HG03442 (cell line): ENCODE data around the gene SUSD1.
A peak's percentile ranks its signal among the peaks of the same experiment; 100 is the strongest.
"Not testable (repeated sequence)": the region's sequence is repeated elsewhere in the genome, so short reads cannot be mapped to it uniquely, and the experiment has no call there.

Experiments
- ATAC-seq: cut with Tn5 transposase; IDR thresholded peaks from one replicate; pipeline ENCODE4 v1.9.1; 2021; ENCODE audit warnings: mild to moderate bottlenecking, moderate library complexity; ENCODE audit not compliant: unreplicated experiment

SUSD1 gene

DNA sequence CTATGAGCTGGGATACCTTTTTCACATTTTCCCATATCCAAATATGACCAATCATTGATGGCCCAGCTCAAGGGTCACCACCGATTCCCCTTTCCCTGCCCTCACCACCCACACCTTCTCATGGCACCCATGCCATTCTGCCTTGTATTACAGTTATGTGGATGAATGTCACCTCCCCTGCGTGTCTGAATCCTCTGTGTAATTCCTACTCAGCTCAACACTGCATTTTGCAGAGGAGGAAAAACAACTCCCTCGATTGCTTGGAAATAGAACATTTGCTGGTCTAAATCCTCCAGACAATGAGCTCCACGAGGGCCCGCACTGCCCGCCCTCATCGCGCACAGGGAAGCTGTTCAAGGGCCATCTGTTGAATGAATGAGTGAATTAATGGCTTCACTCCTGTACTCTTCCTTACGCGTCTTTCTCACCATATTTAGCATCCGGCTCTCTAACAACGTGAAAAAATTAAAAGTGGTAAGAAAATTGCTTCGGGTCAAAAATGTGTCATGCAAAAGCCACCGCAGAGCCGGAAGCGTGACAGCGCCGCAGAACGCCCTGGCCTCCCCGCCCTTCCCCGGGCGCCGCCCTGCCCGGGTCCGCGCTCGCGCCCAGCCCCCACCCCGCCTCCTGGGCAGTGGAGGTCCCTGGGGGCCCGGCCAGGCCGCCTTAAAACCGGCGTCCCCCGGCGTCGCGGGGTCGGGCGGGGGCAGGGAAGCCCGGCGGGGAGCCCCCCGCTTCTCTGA lies 704 bp downstream of the SUSD1 start:
- ATAC-seq: peak; percentile 78

DNA sequence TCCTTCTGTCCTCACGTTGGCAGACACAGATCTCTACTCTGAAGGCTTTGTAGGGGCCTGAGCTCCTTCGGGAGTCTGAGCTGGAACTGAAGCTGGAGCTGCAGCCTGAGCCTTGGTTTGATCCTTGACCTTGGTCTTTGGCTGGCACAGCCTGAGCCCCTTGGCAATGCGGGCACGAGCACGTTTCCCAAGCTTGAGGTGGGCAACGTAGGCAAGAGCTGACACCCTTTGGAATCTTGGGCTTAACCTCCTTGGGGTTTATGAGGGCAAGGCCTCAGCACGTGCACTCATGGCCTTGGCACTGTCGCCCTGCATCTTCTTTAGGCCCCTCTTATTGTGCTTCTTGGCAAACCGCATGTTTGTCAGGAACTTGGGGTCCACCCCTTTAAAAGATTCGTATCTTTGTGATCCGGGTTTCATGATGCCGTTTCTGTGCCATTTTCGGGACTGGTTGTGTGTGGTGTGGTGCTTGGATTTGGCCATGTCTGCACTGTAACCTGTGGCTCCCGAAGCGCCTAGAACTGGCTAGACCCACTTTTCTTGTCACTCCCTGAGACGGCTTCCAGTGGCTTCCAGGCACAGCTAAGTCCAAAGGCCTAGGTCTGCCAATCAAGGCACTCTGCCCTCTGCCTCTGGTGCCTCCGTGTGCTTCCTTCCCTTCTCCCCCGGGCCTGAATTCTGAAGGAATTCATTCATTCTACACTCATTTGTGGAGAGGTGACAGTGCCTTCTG lies 1.4 kb downstream of the SUSD1 start:
- no peak for ATAC-seq

DNA sequence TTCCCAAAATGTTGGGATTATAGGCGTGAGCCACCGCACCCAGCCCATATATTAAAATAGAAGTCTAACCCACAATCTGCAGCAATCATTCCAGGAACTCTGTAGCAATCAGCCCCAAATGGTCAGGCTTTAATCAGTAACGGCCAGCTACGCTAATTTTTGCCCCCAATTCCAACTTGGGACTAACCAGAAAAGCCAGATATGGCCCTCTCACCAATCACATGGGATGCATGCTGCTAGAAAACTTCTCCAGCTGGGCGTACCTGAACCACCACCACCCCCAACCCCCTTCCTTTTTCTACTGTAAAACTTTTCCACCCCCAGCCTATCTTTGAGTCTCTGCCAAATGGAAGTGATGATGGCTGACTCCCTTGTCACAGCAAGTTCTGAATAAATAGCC lies 4.1 kb downstream of the SUSD1 start:
- no peak for ATAC-seq

DNA sequence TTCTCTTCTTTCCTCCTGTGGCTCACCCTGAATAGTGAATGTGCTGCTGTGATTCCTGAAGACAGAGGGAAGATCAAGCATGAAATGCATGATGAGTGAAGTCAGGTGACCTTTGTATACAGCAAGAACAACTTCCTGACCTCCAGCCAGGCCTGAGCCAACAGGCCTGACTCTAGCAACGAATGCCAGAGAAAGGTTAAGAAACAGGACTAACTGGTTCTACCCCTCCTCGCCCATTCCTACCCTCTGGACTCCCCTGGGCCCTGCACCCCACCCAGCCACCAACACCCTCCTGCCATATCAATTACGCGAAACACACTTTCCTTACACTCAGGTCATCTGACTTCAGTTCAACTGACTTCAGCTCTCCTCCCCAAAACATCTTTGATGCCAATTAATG lies 4.9 kb downstream of the SUSD1 start:
- ATAC-seq: no peak

DNA sequence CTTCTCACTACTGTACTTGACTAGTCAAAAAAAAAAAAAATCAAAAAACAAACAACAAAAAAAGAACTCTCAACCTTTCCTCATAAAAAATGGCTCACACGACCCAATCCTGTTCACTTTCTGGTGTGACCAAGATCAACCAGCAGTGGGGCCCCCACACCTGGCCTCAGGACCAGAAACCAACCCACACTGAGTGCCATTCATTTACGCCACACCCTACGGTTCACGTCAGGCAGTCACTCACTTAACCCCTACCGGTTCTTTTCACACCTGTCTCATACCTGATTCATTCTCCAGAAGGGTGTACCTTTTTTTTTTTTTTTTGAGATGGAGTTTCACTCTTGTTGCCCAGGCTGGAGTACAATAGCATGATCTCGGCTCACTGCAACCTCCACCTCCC lies 5.7 kb downstream of the SUSD1 start:
- ATAC-seq: no peak

DNA sequence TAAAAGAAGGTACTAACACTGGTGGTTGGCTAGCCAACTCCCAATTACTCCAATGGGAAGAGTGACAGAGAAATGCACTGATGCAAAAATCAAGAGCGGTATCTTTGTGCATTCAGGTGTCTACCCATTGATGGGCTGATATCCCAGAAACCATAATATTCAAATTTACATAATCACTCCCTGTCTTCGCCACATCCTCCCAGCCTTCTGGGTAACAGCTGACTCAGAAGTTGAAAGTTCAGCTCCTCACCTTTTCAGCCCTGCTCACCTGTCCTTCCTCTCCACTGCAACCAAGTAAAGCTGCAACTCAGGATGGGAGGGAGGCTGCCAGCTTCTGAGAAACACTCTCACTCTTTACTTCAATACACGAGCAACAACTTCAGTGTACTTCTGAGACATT lies 6.9 kb downstream of the SUSD1 start:
- ATAC-seq: no peak

DNA sequence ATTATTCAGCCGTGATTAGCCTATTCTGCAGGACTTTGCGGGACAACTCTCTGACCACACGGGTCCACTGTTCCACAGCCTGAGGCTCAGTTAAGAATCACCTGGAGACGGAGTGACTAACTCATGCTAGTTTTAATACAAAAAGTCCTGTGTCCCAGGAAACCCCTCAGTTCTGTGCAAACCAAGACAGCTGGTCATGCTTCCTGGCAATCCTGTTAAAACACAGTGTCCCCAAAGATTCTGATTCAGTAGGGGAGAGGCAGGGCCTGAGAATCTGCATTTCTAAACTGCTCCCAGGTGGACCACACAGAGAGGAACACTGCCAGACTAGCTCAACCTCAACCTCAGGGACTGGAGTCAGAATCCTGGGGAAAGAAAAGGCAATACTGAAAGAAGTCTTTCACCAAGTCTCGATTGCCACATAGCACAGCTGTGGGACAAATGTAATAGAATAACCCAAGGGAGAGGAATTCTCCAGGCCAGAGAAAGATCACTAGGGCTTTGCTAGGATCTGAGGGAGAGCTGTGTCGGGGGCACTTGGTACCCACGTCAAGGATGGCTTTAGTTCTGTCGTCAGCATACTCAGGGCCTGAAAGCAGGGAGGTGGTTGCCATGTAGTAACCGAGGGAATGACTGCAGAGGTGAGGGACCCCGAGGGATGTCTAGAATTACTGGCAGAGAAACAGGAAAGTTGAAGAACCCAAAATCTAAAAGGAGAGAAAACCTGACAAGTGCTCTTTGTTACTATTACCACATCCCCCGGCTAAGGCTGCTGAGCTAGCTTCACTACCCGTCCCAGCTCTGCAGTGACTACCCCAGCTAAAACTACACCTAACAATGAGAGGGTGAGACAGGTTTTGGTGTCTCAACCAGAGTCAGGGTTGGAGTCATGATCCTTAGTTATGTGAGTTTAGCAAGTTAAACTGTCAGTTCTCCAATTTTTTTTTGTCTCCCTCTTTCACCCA lies 8.6 kb downstream of the SUSD1 start:
- ATAC-seq: no peak

DNA sequence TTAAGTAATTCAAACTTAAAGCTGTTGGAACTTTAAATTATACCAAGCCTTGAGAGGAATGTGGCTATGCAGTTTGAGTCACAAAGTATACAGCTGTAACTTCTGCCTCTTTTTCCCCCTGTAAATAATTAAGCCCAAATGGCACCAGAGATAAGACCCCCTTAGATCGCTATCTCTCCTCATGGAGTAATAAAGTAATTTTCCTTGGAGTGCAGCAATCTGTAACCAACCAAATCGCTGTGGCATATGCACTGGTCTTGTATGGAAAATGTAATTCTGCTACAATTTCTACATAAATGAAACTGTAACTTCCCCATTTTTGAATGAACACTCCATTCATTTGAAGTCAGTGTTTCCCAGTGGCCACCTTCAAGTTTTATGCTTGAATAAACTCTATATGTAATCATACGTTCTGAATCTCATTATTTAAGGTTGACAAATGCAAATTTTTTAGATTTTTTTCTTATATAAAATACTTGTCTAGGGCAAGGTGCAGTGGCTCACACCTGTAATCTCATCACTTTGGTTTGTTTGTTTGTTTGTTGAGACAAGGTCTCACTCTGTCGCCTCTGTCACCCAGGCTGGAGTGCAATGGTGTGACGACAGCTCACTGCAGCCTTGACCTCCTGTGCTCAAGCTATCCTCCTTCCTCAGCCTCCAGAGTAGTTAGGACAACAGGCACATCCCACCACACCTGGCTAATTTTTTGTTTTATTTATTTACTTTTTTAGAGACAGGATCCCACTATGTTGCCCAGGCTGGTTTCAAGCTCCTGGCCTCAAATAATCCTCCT lies 12.3 kb downstream of the SUSD1 start:
- ATAC-seq: no peak

DNA sequence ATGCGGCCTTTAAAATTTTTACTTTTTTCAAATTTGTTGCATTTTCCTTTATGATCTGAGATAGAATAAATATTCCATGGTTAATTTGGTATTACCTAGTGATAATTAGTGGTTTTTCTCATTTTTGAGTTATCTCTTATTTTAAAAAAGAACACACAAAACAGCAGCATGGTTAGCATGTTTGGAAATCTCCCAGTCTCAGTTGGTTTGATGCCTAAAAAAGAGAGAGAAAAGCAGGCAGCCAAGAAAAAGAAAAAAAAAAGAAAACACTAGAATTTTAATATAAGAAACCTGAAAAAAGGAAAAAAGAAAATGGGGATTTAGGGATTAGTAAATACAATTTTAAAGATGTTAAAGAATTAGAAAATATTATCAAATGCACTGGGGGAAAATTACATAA lies 15.3 kb downstream of the SUSD1 start:
- no peak for ATAC-seq

DNA sequence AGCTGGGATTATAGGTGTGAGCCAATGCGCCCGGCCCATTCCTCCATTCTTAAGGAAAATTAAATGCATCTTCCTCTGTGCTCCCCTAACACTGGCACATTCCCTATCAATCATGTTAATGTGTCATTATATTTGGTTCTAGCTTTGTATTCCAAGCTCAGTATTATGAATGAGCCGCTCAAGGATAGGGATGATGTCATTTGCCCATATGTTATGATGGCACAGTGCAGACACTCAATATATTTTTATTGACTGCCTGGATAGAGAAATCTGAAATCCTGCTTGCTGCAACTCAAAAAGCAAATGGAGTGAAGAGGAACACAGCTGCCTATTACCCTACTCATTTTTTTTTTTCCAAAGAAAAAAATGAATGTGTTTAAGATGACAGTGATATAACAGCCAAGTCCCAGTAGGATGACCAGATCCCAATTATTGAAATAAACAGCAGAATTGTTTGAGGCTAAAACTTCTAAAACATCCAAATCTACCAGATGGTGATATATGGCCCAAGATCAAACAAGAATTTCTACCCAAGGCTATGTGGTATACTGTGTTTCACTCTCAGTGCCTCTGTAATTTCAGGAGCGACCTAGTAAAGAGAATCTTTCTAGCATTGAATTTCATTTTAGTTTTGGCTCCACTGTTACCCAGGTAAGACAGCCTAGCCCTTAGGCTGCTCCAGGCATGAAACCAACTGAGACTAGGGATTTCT lies 16.3 kb downstream of the SUSD1 start:
- no peak for ATAC-seq

DNA sequence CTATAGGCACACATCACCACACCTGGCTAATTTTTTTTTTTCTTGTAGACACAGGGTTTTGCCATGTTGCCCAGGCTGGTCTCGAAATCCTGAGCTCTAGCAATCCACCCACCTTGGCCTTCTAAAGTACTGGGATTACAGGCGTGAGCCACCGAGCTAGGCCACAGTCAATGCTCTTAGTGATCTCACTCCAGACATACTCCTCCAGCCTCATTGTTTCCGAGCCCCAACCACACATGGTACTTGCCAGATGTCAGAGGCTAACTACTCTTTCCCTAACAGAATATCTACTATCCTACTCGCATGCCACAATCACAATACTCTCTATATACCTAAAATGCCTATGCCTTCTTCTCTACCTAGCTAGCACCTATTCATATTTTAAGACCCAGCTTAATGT lies 17.1 kb downstream of the SUSD1 start:
- ATAC-seq: no peak

DNA sequence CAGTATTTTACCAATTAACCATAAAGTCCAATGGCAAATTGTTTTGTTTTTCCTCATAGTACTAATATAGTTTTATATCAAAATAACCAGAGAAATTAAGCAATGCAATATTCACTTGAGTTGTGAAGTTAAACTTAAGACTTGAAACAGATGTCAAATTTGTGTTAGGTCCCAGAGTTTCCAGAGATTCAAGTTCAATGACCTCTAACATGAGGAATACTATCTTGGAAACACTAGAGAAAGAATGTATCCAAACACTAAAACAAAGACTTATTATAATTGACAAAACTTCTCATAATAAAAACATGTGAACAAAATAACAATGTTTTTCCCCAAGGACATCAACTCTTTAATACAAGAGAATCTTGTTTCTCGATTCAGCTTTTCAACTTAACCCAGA lies 18.0 kb downstream of the SUSD1 start:
- ATAC-seq: no peak

DNA sequence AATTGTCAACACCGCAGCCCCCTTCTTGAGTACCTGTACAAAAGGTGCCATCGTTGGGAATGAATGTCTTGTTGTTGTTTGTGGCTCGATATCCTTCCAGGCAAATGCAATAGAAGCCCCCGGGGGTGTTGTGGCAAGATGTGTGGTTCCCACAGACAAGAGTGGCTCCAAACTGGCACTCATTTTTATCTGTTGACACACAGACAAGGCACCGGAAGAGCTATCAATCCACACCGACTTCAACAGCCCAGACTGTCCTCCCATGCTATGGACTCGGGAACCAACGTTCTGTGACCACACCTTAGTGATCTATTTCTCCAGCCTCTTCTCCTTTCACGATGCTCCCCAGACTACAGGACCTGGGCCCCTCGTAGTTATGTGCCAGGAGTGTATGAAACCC lies 25.9 kb downstream of the SUSD1 start:
- no peak for ATAC-seq

DNA sequence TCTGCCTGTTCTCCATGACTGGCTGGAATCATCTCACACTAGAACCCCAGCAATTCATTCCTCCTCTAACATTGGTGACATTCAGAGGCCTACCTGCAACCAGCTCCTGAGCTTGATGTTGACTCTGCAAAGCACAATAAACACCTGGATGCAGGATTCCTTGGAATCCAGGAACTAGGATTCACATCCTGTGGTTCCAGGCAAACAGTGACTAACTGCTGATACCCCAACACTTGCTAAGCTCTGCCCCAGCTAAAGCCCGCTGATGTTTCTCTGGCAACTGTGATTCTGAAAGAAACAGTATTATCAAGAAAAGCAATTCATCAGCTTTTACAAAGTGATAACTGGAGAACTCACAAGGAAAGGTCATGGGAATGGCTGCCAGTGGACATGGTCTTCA lies 29.2 kb downstream of the SUSD1 start:
- ATAC-seq: no peak

DNA sequence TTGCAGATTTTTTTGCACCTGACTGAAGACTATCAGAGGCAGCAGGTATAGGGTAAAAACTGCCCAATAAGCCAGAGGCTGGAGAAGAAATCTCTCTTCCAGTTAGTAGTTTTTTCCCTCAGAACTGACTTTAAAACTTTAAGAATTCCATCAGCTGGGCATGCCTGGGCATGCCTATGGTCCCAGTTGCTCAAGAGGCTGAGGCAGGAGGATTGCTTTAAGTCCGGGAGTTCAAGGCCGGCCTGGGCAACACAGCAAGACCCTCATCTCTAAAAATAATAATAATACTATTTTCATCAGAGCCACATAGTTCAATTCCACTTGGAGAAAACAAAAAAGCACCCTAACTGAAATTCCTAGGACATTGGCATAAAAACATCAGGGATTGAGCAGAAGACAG lies 30.3 kb downstream of the SUSD1 start:
- no peak for ATAC-seq

DNA sequence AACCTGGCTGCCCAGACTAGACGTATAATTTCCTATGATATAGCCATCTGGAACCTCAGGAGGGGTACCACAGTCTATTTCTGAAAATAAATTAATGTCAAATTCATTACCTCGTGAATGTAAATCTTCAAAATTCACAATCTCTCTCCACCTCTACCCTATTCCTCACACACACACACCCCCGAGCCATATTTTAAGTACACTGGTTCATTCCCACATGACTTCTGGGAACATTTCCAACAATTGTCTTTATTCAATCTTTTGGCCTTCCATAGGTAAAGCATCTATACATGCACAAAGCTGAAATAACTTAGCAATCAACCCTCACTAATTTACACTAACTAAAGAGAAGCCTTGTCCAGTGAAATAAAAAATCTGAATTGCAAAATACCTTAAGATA lies 32.7 kb downstream of the SUSD1 start:
- ATAC-seq: no peak

DNA sequence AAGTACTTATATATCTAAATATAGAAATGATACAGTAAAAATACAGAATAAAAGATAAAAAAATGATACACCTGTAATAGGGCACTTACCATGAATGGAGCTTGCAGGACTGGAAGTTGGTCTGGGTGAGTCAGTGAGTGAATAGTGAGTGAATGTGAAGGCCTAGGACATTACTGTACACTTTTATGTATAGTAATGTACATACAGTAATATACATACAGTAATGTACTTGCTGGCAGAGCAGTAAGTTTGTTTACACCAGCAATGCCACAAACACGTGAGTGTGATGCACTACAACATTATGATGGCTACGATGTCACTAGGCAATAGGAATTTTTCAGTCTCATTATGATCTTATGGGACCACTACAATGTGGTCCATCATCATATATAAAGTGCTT lies 34.2 kb downstream of the SUSD1 start:
- ATAC-seq: no peak

DNA sequence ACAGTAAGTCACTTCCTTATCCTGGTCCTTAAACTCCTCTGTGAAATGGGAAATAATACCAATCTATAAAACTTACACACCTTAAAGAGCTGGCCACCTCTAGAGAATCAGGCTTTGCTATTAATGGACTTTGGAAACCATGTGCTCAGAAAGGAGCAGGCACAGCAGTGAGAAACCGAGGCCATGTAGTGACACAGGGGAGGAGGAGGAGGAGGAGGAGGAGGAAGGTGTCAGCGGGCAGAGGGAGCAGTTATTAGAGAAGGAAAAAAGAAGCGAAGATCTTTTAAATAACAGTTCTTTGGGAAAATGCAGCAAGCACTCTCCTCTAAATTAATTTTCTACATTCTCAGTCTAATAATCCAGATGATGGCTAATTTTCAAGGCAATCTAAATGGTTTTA lies 38.0 kb downstream of the SUSD1 start:
- no peak for ATAC-seq

DNA sequence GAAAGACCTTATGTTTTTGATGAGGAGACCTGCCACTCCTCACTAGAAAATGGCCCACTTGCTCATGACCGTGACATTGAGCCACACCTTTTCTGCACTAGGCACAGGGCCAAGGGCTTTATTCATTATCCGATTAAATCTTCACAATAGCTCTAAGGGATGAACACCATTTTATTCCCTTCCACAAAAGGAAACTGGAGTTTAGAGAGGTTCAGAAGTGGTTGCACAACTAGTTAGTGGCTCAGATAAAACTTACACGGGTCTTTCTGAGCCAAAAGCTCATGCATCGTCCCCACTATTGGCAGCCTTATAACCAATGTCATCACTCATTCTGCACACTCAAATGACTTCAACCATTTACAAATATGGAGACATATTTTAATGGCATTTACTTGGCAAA lies 39.4 kb downstream of the SUSD1 start:
- no peak for ATAC-seq

DNA sequence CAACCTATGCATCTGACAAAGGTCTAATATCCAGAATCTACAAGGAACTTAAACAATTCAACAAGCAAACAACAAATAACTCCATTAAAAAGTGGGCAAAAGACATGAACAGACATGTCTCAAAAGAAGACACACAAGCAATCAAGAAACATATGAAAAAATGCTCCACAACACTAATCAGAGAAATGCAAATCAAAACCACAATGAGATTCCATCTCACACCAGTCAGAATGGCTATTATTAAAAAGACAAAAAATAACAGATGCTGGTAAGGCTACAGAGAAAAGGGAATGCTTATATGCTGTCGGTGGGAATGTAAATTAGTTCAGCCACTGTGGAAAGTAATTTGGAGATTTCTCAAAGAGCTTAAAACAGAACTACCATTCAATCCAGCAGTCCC lies 41.3 kb downstream of the SUSD1 start:
- not testable (repeated sequence) for ATAC-seq
